ENCODE measurements around the gene C17orf75.
"Not testable (repeated sequence)": the region's sequence is repeated elsewhere in the genome, so short reads cannot be mapped to it uniquely, and the experiment has no call there.

Gene C17orf75

DNA sequence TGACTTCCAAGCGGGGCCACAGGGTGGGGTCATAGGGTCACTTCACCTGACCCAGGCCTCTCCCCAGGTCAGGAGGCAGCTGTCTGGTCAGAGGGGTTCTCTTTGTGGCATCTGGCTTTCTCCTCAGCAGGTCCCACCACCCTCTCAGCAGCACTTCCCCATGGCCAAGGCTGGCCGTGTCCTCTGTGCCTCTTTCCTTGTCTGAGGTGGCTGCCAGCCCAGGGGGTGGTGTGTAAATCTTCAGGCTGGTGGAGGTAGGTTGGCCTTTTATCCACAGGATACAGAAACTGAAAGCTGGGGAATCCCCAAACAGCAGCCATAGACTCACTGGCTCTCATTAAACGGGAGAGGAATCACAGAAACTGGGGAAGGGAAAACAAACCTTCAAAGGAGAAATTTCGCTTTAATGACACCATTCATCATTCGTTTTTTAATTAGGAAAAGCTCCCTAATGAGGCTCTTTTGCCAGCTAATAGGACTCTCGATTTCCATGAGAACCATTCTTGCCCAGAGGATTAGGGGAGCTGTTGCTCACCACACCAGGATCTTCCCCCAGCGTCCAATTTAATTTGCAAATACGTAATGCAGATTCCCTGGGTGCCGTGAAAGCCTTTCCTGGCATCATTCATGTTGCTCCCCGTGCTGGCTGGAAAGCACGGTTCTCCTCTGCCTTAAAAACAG lies 18.0 kb downstream of the C17orf75 start:
- H3K27ac ChIP-seq, result 0 out of 2 replicates have a peak overlapping the region, but pooled peaks have one; percentile 20
- no peak for TF ChIP-seq CTCF (IDR thresholded peaks at IDR 0.05; ENCODE audit: low read depth, low read length)
- DNase-seq, result no peak
- peaks cover 25% of the 10 kb centered on the region for H3K36me3 ChIP-seq
- no peaks in the 10 kb centered on the region for H3K9me3 ChIP-seq (ENCODE audit: severe bottlenecking)
- H3K27me3 ChIP-seq (ENCODE audit: insufficient read depth, low read depth, severe bottlenecking), result no peaks in the 10 kb centered on the region
- no peak overlapping the region for H3K4me3 ChIP-seq (ENCODE audit: low read depth, low read length)

GRCh38 chr17:32323046-32323445 lies 18.9 kb downstream of the C17orf75 start:
- Histone ChIP-seq H3K9me3 (ENCODE audit: severe bottlenecking) (no peaks in the 10 kb centered on the region), H3K27ac (no peak overlapping the region), H3K36me3 (peaks cover 27% of the 10 kb centered on the region)

DNA sequence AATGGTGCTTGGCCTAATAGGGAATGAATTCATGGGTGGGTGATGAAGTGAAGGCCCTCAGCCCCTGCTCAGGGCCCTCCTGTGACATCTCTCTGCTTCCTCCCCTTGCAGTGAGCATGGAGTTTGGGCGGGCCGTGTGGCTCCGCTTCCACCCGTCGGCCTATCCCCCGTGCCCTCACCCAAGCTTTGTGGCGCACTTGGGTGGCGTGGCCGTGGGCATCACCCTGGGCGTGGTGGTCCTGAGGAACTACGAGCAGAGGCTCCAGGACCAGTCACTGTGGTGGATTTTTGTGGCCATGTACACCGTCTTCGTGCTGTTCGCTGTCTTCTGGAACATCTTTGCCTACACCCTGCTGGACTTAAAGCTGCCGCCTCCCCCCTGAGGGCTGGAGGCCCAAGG lies 21.1 kb downstream of the C17orf75 start:
- no peak for TF ChIP-seq CTCF (IDR thresholded peaks at IDR 0.05; ENCODE audit: low read depth, low read length)
- Histone ChIP-seq H3K9me3 (ENCODE audit: severe bottlenecking) (no peaks in the 10 kb centered on the region), H3K4me3 (ENCODE audit: low read depth, low read length) (no peak overlapping the region), H3K36me3 (peaks cover 41% of the 10 kb centered on the region), H3K27me3 (ENCODE audit: insufficient read depth, low read depth, severe bottlenecking) (no peaks in the 10 kb centered on the region), H3K27ac (no peak overlapping the region)
- DNase-seq, result no peak

More at GRCh38 chr17:32323046-32323445, 18.9 kb downstream of the C17orf75 start:
- Histone ChIP-seq H3K27me3 (ENCODE audit: insufficient read depth, low read depth, severe bottlenecking) (no peaks in the 10 kb centered on the region), H3K4me3 (ENCODE audit: low read depth, low read length) (no peak overlapping the region)
- no peak for DNase-seq
- TF ChIP-seq CTCF (IDR thresholded peaks at IDR 0.05; ENCODE audit: low read depth, low read length), result no peak

DNA sequence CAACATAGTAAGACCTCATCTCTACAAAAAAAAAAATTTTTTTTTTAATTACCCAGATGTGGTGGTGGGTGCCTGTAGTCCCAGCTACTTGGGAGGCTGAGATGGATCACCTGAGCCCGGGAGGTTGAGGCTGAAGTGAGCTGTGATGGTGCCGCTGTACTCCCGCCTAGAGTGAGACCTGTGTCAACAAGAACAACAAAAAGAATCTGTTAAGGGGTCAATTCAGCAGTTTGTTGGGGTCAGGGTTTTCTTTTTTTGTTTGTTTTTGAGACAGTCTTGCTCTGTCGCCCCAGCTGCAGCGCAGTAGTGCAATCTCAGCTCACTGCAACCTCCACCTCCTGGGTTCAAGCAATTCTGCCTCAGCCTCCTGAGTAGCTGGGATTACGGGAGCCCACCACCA lies 21.9 kb downstream of the C17orf75 start:
- not testable (repeated sequence) for DNase-seq; H3K4me3 ChIP-seq (ENCODE audit: low read depth, low read length); H3K27ac ChIP-seq; H3K9me3 ChIP-seq (ENCODE audit: severe bottlenecking); H3K27me3 ChIP-seq (ENCODE audit: insufficient read depth, low read depth, severe bottlenecking)
- peaks cover 49% of the 10 kb centered on the region for H3K36me3 ChIP-seq

DNA sequence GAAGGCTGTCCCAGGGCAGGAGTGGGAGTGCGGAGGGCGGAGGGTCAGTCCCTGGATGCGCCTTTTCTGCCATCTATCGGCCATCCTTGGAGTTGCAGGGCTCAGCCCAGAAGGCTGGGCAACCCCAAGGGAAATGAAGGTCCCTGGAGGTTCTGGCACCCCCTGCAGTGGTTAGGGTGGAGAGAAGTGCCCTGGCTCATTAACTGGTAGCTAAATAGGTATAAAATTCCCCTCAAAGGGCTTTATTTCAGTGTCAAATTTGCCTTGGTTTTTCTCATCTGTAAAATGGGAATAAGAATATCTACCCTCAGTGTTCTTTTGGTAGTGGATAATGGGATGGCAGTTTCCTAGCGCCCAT lies 22.4 kb downstream of the C17orf75 start:
- no peak overlapping the region for H3K27ac ChIP-seq
- peak; percentile 95 for TF ChIP-seq CTCF (IDR thresholded peaks at IDR 0.05; ENCODE audit: low read depth, low read length)
- H3K4me3 ChIP-seq (ENCODE audit: low read depth, low read length), result no peak overlapping the region
- H3K9me3 ChIP-seq (ENCODE audit: severe bottlenecking), result no peaks in the 10 kb centered on the region
- H3K36me3 ChIP-seq, result peaks cover 52% of the 10 kb centered on the region
- no peaks in the 10 kb centered on the region for H3K27me3 ChIP-seq (ENCODE audit: insufficient read depth, low read depth, severe bottlenecking)
- peak; percentile 84 for DNase-seq

DNA sequence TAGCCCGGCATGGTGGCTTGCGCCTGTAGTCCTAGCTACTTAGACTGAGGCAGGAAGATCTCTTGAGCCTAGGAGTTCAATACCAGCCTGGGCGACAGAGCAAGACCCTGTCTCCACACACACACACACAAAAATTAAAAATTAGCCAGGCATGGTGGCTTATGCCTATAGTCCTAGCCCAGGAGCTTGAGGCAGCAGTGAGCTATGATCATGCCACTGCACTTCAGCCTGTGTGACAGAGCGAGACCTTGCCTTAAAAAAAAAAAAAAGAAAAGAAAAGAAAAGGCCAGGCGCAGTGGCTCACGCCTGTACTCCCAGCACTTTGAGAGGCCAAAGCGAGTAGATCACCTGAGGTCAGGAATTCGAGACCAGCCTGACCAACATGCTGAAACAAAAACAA lies 23.9 kb downstream of the C17orf75 start:
- H3K27me3 ChIP-seq (ENCODE audit: insufficient read depth, low read depth, severe bottlenecking), result no peaks in the 10 kb centered on the region
- H3K36me3 ChIP-seq, result peaks cover 53% of the 10 kb centered on the region
- no peak for DNase-seq
- TF ChIP-seq CTCF (IDR thresholded peaks at IDR 0.05; ENCODE audit: low read depth, low read length), result no peak
- H3K4me3 ChIP-seq (ENCODE audit: low read depth, low read length), result no peak overlapping the region
- H3K9me3 ChIP-seq (ENCODE audit: severe bottlenecking), result no peaks in the 10 kb centered on the region
- H3K27ac ChIP-seq, result no peak overlapping the region

Measured in WERI-Rb-1 (cell line).